OCI-LY1 (cell line): Measurements from ENCODE around the gene LCN6.

Source experiments
- H2AFZ ChIP-seq: fragments of 200-600 bp; sonication (generic), shearing (Covaris generic); 2 replicates; pipeline ENCODE4 v1.6.0; 2014; ENCODE audit warnings: antibody characterized with exemption, mild to moderate bottlenecking, low read length
- H3F3A ChIP-seq: fragments of 200-600 bp; sonication (generic), shearing (Covaris generic); 2 replicates; pipeline ENCODE4 v1.6.0; 2014; ENCODE audit warnings: mild to moderate bottlenecking, antibody characterized with exemption, low read length, moderate library complexity; ENCODE audit not compliant: insufficient read depth
- H3K27ac ChIP-seq: fragments of 200-600 bp; sonication (generic); 2 replicates; pipeline ENCODE4 v1.5.1; 2014; ENCODE audit warnings: low read length, mixed run types, mild to moderate bottlenecking, low read depth; ENCODE audit not compliant: poor library complexity, severe bottlenecking
- H3K27me3 ChIP-seq: fragments of 200-600 bp; sonication (generic); 2 replicates; pipeline ENCODE4 v1.6.0; 2014; ENCODE audit warnings: antibody characterized with exemption, mild to moderate bottlenecking, low read length, moderate library complexity; ENCODE audit not compliant: insufficient read depth
- H3K36me3 ChIP-seq: fragments of 200-600 bp; sonication (generic); 2 replicates; pipeline ENCODE4 v1.6.1; 2014; ENCODE audit warnings: mild to moderate bottlenecking, antibody characterized with exemption, low read length, moderate library complexity, mixed read lengths; ENCODE audit not compliant: insufficient read depth
- H3K4me1 ChIP-seq: fragments of 200-600 bp; sonication (generic); 2 replicates; pipeline ENCODE4 v1.5.1; 2014; ENCODE audit warnings: mild to moderate bottlenecking, low read length, moderate library complexity; ENCODE audit not compliant: insufficient read depth, severe bottlenecking
- H3K4me2 ChIP-seq: fragments of 200-600 bp; sonication (generic), shearing (Covaris generic); 2 replicates; pipeline ENCODE4 v1.6.1; 2014; ENCODE audit warnings: low read length
- H3K4me3 ChIP-seq: fragments of 200-600 bp; sonication (generic); 2 replicates; pipeline ENCODE4 v1.5.1; 2014; ENCODE audit warnings: low read length, low read depth, mild to moderate bottlenecking, mixed read lengths; ENCODE audit not compliant: poor library complexity, severe bottlenecking
- H3K79me2 ChIP-seq: fragments of 200-600 bp; shearing (Covaris generic); 2 replicates; pipeline ENCODE4 v1.6.1; 2016; ENCODE audit warnings: mixed run types, low read length, mixed read lengths; ENCODE audit not compliant: insufficient read depth
- H3K9ac ChIP-seq: fragments of 200-600 bp; sonication (generic), shearing (Covaris generic); 2 replicates; pipeline ENCODE4 v1.6.1; 2014; ENCODE audit warnings: mild to moderate bottlenecking, low read length, mixed read lengths
- H3K9me2 ChIP-seq: fragments of 200-600 bp; sonication (generic), shearing (Covaris generic); 2 replicates; pipeline ENCODE4 v1.6.1; 2014; ENCODE audit warnings: low read depth, mild to moderate bottlenecking, low read length, mixed read lengths
- H3K9me3 ChIP-seq: fragments of 200-600 bp; shearing (Covaris generic); 2 replicates; pipeline ENCODE4 v1.6.1; 2014; ENCODE audit warnings: low read length, mixed read lengths
- H4K20me1 ChIP-seq: fragments of 200-600 bp; sonication (generic), shearing (Covaris generic); 2 replicates; pipeline ENCODE4 v1.6.0; 2016; ENCODE audit warnings: mild to moderate bottlenecking, low read length; ENCODE audit not compliant: insufficient read depth
- EZH2 ChIP-seq: fragments of 200-600 bp; sonication (generic), shearing (Covaris generic); IDR thresholded peaks from 2 replicates; pipeline ENCODE4 v1.8.0; 2017; ENCODE audit warnings: borderline replicate concordance, mixed run types, mild to moderate bottlenecking, antibody characterized with exemption, low read length, moderate library complexity, mixed read lengths
- TF ChIP-seq, protein P1 (sequence below): fragments of 200-600 bp; sonication (generic), shearing (Covaris generic); IDR thresholded peaks from 2 replicates; pipeline ENCODE4 v1.5.1; 2017; ENCODE audit warnings: mild to moderate bottlenecking, antibody characterized with exemption, low read length, moderate library complexity, mixed read lengths

LCN6 gene

DNA sequence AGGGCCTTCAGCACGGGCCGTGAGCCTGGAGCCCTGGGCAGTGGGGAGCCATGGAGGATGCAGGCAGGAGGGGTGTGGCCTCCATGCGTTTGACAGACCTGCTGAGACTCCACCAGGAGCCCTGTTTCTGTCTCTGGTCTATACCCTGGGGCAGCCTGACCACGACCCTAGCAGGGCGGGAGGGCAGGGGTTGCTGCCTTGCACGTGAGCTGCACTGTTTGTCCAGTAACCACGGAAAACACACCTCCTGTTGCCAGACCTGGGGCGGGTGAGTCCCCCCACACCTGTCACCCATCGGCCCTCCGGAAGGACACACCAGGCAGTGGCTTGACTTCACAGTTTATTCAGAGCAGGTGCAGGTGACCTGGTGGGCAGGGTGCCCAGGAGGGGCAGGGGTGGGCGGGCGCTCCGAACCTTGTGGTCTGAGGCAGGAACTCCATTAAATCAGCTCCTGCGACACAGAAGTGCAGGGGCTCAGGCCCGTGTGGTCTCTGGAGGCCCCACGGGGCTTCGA lies 5.8 kb upstream of the LCN6 start:
- peaks cover 13% of the 10 kb centered on the region for H3K9me3 ChIP-seq
- no peak overlapping the region for H3K27ac ChIP-seq
- no peak overlapping the region for H3K4me3 ChIP-seq
- no peaks in the 10 kb centered on the region for H3K79me2 ChIP-seq
- H3K9me2 ChIP-seq: no peaks in the 10 kb centered on the region
- no peak overlapping the region for H2AFZ ChIP-seq
- H3K36me3 ChIP-seq: peaks cover 2% of the 10 kb centered on the region; the same call in 1 of the 2 replicates
- H3K4me1 ChIP-seq: no peaks in the 10 kb centered on the region
- no peaks in the 10 kb centered on the region for H3F3A ChIP-seq
- no peak overlapping the region for H3K4me2 ChIP-seq
- no peak for TF ChIP-seq EZH2
- TF ChIP-seq, protein P1, sequence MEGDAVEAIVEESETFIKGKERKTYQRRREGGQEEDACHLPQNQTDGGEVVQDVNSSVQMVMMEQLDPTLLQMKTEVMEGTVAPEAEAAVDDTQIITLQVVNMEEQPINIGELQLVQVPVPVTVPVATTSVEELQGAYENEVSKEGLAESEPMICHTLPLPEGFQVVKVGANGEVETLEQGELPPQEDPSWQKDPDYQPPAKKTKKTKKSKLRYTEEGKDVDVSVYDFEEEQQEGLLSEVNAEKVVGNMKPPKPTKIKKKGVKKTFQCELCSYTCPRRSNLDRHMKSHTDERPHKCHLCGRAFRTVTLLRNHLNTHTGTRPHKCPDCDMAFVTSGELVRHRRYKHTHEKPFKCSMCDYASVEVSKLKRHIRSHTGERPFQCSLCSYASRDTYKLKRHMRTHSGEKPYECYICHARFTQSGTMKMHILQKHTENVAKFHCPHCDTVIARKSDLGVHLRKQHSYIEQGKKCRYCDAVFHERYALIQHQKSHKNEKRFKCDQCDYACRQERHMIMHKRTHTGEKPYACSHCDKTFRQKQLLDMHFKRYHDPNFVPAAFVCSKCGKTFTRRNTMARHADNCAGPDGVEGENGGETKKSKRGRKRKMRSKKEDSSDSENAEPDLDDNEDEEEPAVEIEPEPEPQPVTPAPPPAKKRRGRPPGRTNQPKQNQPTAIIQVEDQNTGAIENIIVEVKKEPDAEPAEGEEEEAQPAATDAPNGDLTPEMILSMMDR: no peak
- H3K27me3 ChIP-seq: peaks cover 43% of the 10 kb centered on the region; the same call in 1 of the 2 replicates
- H4K20me1 ChIP-seq: no peaks in the 10 kb centered on the region
- H3K9ac ChIP-seq: no peak overlapping the region

DNA sequence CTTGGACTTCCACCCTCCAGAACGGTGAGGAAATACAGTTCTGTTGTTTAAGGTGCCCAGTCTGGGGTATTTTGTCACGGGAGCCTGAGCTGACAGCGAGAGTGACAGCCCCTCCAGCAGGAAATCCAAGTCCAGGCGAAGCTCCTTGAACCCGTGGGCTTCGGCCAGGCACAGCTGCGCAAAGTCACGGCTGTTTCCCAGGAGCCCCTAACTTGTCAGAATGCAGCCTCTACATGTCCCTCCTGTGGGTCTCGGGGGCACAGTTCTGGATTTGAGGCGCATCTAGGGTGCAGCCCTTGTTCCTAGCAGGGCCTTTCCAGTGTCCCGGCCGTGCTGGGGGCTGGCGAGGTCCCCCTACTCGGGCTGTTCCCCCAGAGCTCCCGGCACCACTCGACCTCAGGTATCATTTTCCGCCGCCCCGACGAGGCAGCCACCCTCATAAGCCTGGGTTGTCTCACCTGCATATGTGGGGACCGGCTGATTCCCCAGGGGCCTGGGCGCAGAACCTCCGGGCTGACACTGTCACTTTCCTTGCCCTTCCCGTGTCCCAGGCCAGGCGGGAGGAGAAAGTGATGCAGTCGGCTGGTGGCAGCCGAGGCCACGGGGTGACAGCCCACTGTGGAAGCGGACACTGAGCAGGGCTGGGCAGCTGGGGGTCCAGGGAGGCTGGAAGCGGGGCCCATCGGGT lies 5.2 kb upstream of the LCN6 start:
- no peak overlapping the region for H3K4me2 ChIP-seq
- H4K20me1 ChIP-seq: no peaks in the 10 kb centered on the region
- H3K9me2 ChIP-seq: no peaks in the 10 kb centered on the region
- no peak overlapping the region for H3K4me3 ChIP-seq
- no peak overlapping the region for H3K27ac ChIP-seq
- H3K9ac ChIP-seq: no peak overlapping the region
- peaks cover 13% of the 10 kb centered on the region for H3K9me3 ChIP-seq
- TF ChIP-seq EZH2: no peak
- TF ChIP-seq, protein P1: no peak
- H3K27me3 ChIP-seq: peaks cover 43% of the 10 kb centered on the region; the same call in 1 of the 2 replicates
- H3K4me1 ChIP-seq: no peaks in the 10 kb centered on the region
- no peaks in the 10 kb centered on the region for H3F3A ChIP-seq
- no peaks in the 10 kb centered on the region for H3K79me2 ChIP-seq
- H3K36me3 ChIP-seq: peaks cover 2% of the 10 kb centered on the region; the same call in 1 of the 2 replicates
- H2AFZ ChIP-seq: no peak overlapping the region

DNA sequence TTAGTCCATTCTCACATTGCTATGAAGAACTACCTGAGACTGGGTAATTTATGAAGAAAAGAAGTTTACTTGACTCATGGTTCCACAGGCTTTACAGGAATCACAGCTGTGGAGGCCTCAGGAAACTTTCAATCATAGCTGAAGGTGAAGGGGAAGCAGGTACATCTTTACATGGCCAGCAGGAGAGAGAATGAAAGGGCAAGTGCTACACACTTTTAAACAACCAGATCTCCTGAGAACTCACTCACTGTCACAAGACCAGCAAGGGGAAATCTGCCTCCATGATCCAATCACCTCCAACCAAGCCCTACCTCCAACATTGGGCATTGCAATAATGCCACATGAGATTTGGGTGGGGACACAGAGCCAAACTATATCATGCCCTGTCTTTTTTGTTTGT lies 3.5 kb upstream of the LCN6 start:
- Histone ChIP-seq H2AFZ (no peak overlapping the region), H3K9ac (no peak overlapping the region), H3F3A (no peaks in the 10 kb centered on the region), H3K4me2 (no peak overlapping the region), H3K4me1 (no peaks in the 10 kb centered on the region), H3K79me2 (no peaks in the 10 kb centered on the region), H3K36me3 (peaks cover 2% of the 10 kb centered on the region; the same call in 1 of the 2 replicates), H3K9me3 (peaks cover 13% of the 10 kb centered on the region), H3K27me3 (peaks cover 44% of the 10 kb centered on the region; the same call in 1 of the 2 replicates), H3K9me2 (no peaks in the 10 kb centered on the region), H3K4me3 (no peak overlapping the region), H3K27ac (no peak overlapping the region), H4K20me1 (no peaks in the 10 kb centered on the region)
- TF ChIP-seq, protein P1: no peak
- no peak for TF ChIP-seq EZH2
